Astrocyte (in vitro differentiated cells and primary cell): ENCODE results near the gene RNPS1. TPM values are rescaled to one million over a fixed set of nuclear protein-coding genes. Genes with fewer than 3 reads are reported as not detected.

Experiments
- DNase-seq: peaks from one replicate; pipeline ENCODE4 v3.0.0-alpha.2; 2010; ENCODE audit warnings: low read depth
- FAIRE-seq: peaks from 2 replicates; lab custom pipeline; 2011; peaks lifted over from hg19 to GRCh38; lab: Jason Lieb, UNC
- H2AFZ ChIP-seq: 2 replicates; pipeline ENCODE4 v1.6.0; 2012; ENCODE audit warnings: low read depth, low read length, inconsistent platforms
- H3K27ac ChIP-seq: 2 replicates; pipeline ENCODE4 v1.5.1; 2011; ENCODE audit warnings: low read depth, low read length, inconsistent platforms
- H3K27me3 ChIP-seq: 2 replicates; pipeline ENCODE4 v1.6.0; 2011; ENCODE audit warnings: low read length, inconsistent platforms; ENCODE audit not compliant: insufficient read depth
- H3K36me3 ChIP-seq: 2 replicates; pipeline ENCODE4 v1.5.1; 2011; ENCODE audit warnings: low read length, inconsistent platforms; ENCODE audit not compliant: insufficient read depth
- H3K4me1 ChIP-seq: 2 replicates; pipeline ENCODE4 v1.5.1; 2011; ENCODE audit warnings: low read length, inconsistent platforms; ENCODE audit not compliant: insufficient read depth
- H3K4me2 ChIP-seq: 2 replicates; pipeline ENCODE4 v1.6.0; 2012; ENCODE audit warnings: low read length, inconsistent platforms
- H3K4me3 ChIP-seq: 2 replicates; pipeline ENCODE4 v1.5.1; 2011; ENCODE audit warnings: low read depth, mild to moderate bottlenecking, low read length, inconsistent platforms; ENCODE audit not compliant: insufficient read depth
- H3K79me2 ChIP-seq: 2 replicates; pipeline ENCODE4 v1.6.0; 2012; ENCODE audit warnings: mild to moderate bottlenecking, low read length, inconsistent platforms; ENCODE audit not compliant: insufficient read depth
- H3K9ac ChIP-seq: 2 replicates; pipeline ENCODE4 v1.6.0; 2012; ENCODE audit warnings: mild to moderate bottlenecking, low read length, inconsistent platforms
- H3K9me3 ChIP-seq: 2 replicates; pipeline ENCODE4 v1.5.1; 2012; ENCODE audit warnings: low read depth, mild to moderate bottlenecking, low read length, inconsistent platforms; ENCODE audit not compliant: insufficient read depth
- H4K20me1 ChIP-seq: 2 replicates; pipeline ENCODE4 v1.6.0; 2012; ENCODE audit warnings: low read length, inconsistent platforms; ENCODE audit not compliant: insufficient read depth
- H3K27ac Mint-ChIP-seq: one replicate; pipeline ENCODE4 v1.8.0; 2021; ENCODE audit warnings: mild to moderate bottlenecking, mixed read lengths; ENCODE audit not compliant: unreplicated experiment
- H3K27me3 Mint-ChIP-seq: one replicate; pipeline ENCODE4 v1.8.0; 2021; ENCODE audit warnings: low read depth, mixed read lengths; ENCODE audit not compliant: unreplicated experiment
- H3K36me3 Mint-ChIP-seq: one replicate; pipeline ENCODE4 v1.8.0; 2021; ENCODE audit warnings: low read depth, mixed read lengths; ENCODE audit not compliant: unreplicated experiment
- H3K4me1 Mint-ChIP-seq: one replicate; pipeline ENCODE4 v1.8.0; 2021; ENCODE audit warnings: low read depth, mixed read lengths; ENCODE audit not compliant: unreplicated experiment
- H3K4me3 Mint-ChIP-seq: one replicate; pipeline ENCODE4 v1.8.0; 2021; ENCODE audit warnings: mild to moderate bottlenecking, moderate library complexity, mixed read lengths; ENCODE audit not compliant: unreplicated experiment
- H3K9me3 Mint-ChIP-seq: one replicate; pipeline ENCODE4 v1.8.0; 2021; ENCODE audit warnings: mild to moderate bottlenecking, mixed read lengths; ENCODE audit not compliant: unreplicated experiment
- CTCF ChIP-seq: IDR thresholded peaks from 2 replicates; pipeline ENCODE4 v1.5.1; 2011; ENCODE audit warnings: low read depth, mild to moderate bottlenecking, inconsistent platforms, low read length, moderate library complexity; ENCODE audit not compliant: insufficient read depth
- EZH2 ChIP-seq: IDR thresholded peaks from 2 replicates; pipeline ENCODE4 v1.6.1; 2012; ENCODE audit warnings: mild to moderate bottlenecking, low read length, inconsistent platforms; ENCODE audit not compliant: insufficient read depth
- total RNA-seq: library from RNA; stranded (reverse); gene quantifications from 2 replicates; pipeline ENCODE4 v1.2.1, GENCODE V29; 2021

Gene RNPS1
- total RNA-seq, 1 donor from 2014 or later = 209 TPM

GRCh38 chr16:2284797-2285576 is 17.1 kb upstream of the RNPS1 start:
- peaks cover 19% of the 10 kb centered on the region for H3K27me3 Mint-ChIP-seq
- Histone ChIP-seq H4K20me1 (no peaks in the 10 kb centered on the region), H3K4me3 (no peak overlapping the region), H2AFZ (no peak overlapping the region), H3K36me3 (no peaks in the 10 kb centered on the region), H3K79me2 (no peaks in the 10 kb centered on the region), H3K27me3 (no peaks in the 10 kb centered on the region), H3K27ac (no peak overlapping the region), H3K9ac (no peak overlapping the region), H3K9me3 (no peaks in the 10 kb centered on the region), H3K4me2 (no peak overlapping the region), H3K4me1 (no peaks in the 10 kb centered on the region)
- H3K9me3 Mint-ChIP-seq = no peaks in the 10 kb centered on the region
- no peak overlapping the region for H3K4me3 Mint-ChIP-seq
- no peaks in the 10 kb centered on the region for H3K4me1 Mint-ChIP-seq
- peaks cover 2% of the 10 kb centered on the region for H3K36me3 Mint-ChIP-seq
- FAIRE-seq (no peak), DNase-seq (no peak)
- no peak overlapping the region for H3K27ac Mint-ChIP-seq
- no peak for TF ChIP-seq CTCF
- TF ChIP-seq EZH2 = no peak

GRCh38 chr16:2284001-2284770 is 16.3 kb upstream of the RNPS1 start:
- no peak overlapping the region for H3K9ac ChIP-seq
- FAIRE-seq = no peak
- H2AFZ ChIP-seq = no peak overlapping the region
- TF ChIP-seq EZH2 (no peak), CTCF (no peak)
- H3K27ac ChIP-seq = no peak overlapping the region
- no peaks in the 10 kb centered on the region for H3K36me3 ChIP-seq
- no peaks in the 10 kb centered on the region for H4K20me1 ChIP-seq
- peaks cover 3% of the 10 kb centered on the region for H3K27me3 ChIP-seq
- Mint-ChIP-seq H3K27ac (no peak overlapping the region), H3K27me3 (peaks cover 22% of the 10 kb centered on the region), H3K36me3 (peaks cover 2% of the 10 kb centered on the region), H3K4me1 (no peaks in the 10 kb centered on the region), H3K9me3 (no peaks in the 10 kb centered on the region), H3K4me3 (no peak overlapping the region)
- H3K4me2 ChIP-seq = no peak overlapping the region
- H3K4me1 ChIP-seq = no peaks in the 10 kb centered on the region
- no peak for DNase-seq
- no peak overlapping the region for H3K4me3 ChIP-seq
- no peaks in the 10 kb centered on the region for H3K79me2 ChIP-seq
- H3K9me3 ChIP-seq = no peaks in the 10 kb centered on the region
